Osteoblast (primary cell): ENCODE measurements around the gene ATP11B. TPM values are rescaled to one million over a fixed set of nuclear protein-coding genes. Genes with fewer than 3 reads are reported as not detected.

Experiments
- DNase-seq: peaks from one replicate; pipeline ENCODE4 v3.0.0; 2011; ENCODE audit warnings: low spot score, mixed read lengths; ENCODE audit not compliant: insufficient read length; ENCODE audit errors: missing footprints
- H2AFZ ChIP-seq: 2 replicates; pipeline ENCODE4 v1.6.0; 2011; ENCODE audit warnings: mild to moderate bottlenecking, low read length
- H3K27ac ChIP-seq: 2 replicates; pipeline ENCODE4 v1.5.1; 2011; ENCODE audit warnings: mild to moderate bottlenecking, low read depth, low read length, moderate library complexity
- H3K27me3 ChIP-seq: 2 replicates; pipeline ENCODE4 v1.6.0; 2012; ENCODE audit warnings: mild to moderate bottlenecking, control low read depth, inconsistent platforms, low read length, moderate library complexity; ENCODE audit not compliant: insufficient read depth
- H3K36me3 ChIP-seq: 2 replicates; pipeline ENCODE4 v1.5.1; 2011; ENCODE audit warnings: mild to moderate bottlenecking, low read length, control low read depth, moderate library complexity; ENCODE audit not compliant: insufficient read depth
- H3K4me1 ChIP-seq: 2 replicates; pipeline ENCODE4 v1.5.1; 2011; ENCODE audit warnings: mild to moderate bottlenecking, low read length, control low read depth, moderate library complexity; ENCODE audit not compliant: insufficient read depth
- H3K4me2 ChIP-seq: 2 replicates; pipeline ENCODE4 v1.6.0; 2011; ENCODE audit warnings: mild to moderate bottlenecking, low read length; ENCODE audit not compliant: insufficient read depth
- H3K4me3 ChIP-seq: fragments of 200-600 bp; sonication (generic); 3 replicates; pipeline ENCODE4 v1.5.1; 2012; ENCODE audit warnings: mild to moderate bottlenecking, low read length, inconsistent platforms; ENCODE audit not compliant: insufficient read depth
- H3K79me2 ChIP-seq: 2 replicates; pipeline ENCODE4 v1.6.0; 2012; ENCODE audit warnings: mild to moderate bottlenecking, low read length, control low read depth, inconsistent platforms; ENCODE audit not compliant: insufficient read depth
- H3K9me3 ChIP-seq: 2 replicates; pipeline ENCODE4 v1.5.1; 2011; ENCODE audit warnings: low read depth, low read length, control low read depth
- H4K20me1 ChIP-seq: 2 replicates; pipeline ENCODE4 v1.6.0; 2012; ENCODE audit warnings: mild to moderate bottlenecking, low read length, control low read depth; ENCODE audit not compliant: insufficient read depth
- CTCF ChIP-seq: IDR thresholded peaks from 2 replicates; pipeline ENCODE4 v1.5.1; 2011; ENCODE audit warnings: mild to moderate bottlenecking, low read depth, low read length, moderate library complexity; ENCODE audit errors: extremely low read depth
- total RNA-seq: library from RNA; depleted of rRNA; stranded (reverse); fragments of >200 nt; gene quantifications from 2 replicates; pipeline ENCODE4 v1.2.3, GENCODE V29; 2012

The ATP11B gene
- total RNA-seq, 1 donor: 71.3 TPM

GRCh38 chr3:182967218-182968204 is 174.2 kb downstream of the ATP11B start:
- DNase-seq: no peak
- Histone ChIP-seq H3K27me3 (no peaks in the 10 kb centered on the region), H2AFZ (no peak overlapping the region), H3K36me3 (no peaks in the 10 kb centered on the region), H3K27ac (no peak overlapping the region), H4K20me1 (no peaks in the 10 kb centered on the region), H3K4me2 (no peak overlapping the region), H3K79me2 (peaks cover 67% of the 10 kb centered on the region), H3K4me1 (peaks cover 21% of the 10 kb centered on the region), H3K9me3 (no peaks in the 10 kb centered on the region), H3K4me3 (no peak overlapping the region)
- no peak for TF ChIP-seq CTCF

GRCh38 chr3:182969277-182969676 is 176.0 kb downstream of the ATP11B start:
- Histone ChIP-seq H3K27me3 (no peaks in the 10 kb centered on the region), H2AFZ (no peak overlapping the region), H3K9me3 (no peaks in the 10 kb centered on the region), H3K27ac (peak overlapping the region; percentile 67), H4K20me1 (no peaks in the 10 kb centered on the region), H3K4me3 (no peak overlapping the region), H3K4me1 (peaks cover 23% of the 10 kb centered on the region), H3K36me3 (no peaks in the 10 kb centered on the region), H3K4me2 (peak overlapping the region; percentile 35), H3K79me2 (peaks cover 84% of the 10 kb centered on the region)
- peak; percentile 92 for DNase-seq
- no peak for TF ChIP-seq CTCF

GRCh38 chr3:182969853-182970252 is 176.5 kb downstream of the ATP11B start:
- no peaks in the 10 kb centered on the region for H3K36me3 ChIP-seq
- H3K4me1 ChIP-seq: peaks cover 23% of the 10 kb centered on the region
- peak overlapping the region; percentile 67 for H3K27ac ChIP-seq
- no peaks in the 10 kb centered on the region for H4K20me1 ChIP-seq
- no peaks in the 10 kb centered on the region for H3K9me3 ChIP-seq
- DNase-seq: no peak
- H3K27me3 ChIP-seq: no peaks in the 10 kb centered on the region
- no peak overlapping the region for H3K4me3 ChIP-seq
- peak overlapping the region; percentile 35 for H3K4me2 ChIP-seq
- TF ChIP-seq CTCF: no peak
- peaks cover 90% of the 10 kb centered on the region for H3K79me2 ChIP-seq
- H2AFZ ChIP-seq: no peak overlapping the region

- no peak overlapping the region for H3K4me2 ChIP-seq
- no peak overlapping the region for H3K27ac ChIP-seq
- H3K4me3 ChIP-seq: no peak overlapping the region
- H3K27me3 ChIP-seq: no peaks in the 10 kb centered on the region
- no peaks in the 10 kb centered on the region for H4K20me1 ChIP-seq
- no peak for DNase-seq
- H3K36me3 ChIP-seq: no peaks in the 10 kb centered on the region
- peaks cover 23% of the 10 kb centered on the region for H3K4me1 ChIP-seq
- TF ChIP-seq CTCF: no peak
- H3K79me2 ChIP-seq: peaks cover 93% of the 10 kb centered on the region
- H3K9me3 ChIP-seq: no peaks in the 10 kb centered on the region
- H2AFZ ChIP-seq: no peak overlapping the region
These were observed 177.6 kb downstream of the ATP11B start for GRCh38 chr3:182970811-182971418.
